AG08396 (cell line): ENCODE data around the gene SLC13A3.
A peak's percentile ranks its signal among the peaks of the same experiment; 100 is the strongest.

ENCODE experiments used
- DNase-seq: peaks from one replicate; pipeline ENCODE4 v3.0.0; 2012; ENCODE audit warnings: low spot score, mixed read lengths

Gene SLC13A3

GRCh38 chr20:46636514-46636913 lies 14.7 kb downstream of the SLC13A3 start:
- no peak for DNase-seq

GRCh38 chr20:46635514-46636136 lies 15.6 kb downstream of the SLC13A3 start:
- DNase-seq: no peak

- DNase-seq: no peak
Measured at GRCh38 chr20:46634528-46634927, 16.7 kb downstream of the SLC13A3 start.

- no peak for DNase-seq
Measured at GRCh38 chr20:46631874-46632446, 19.3 kb downstream of the SLC13A3 start.

GRCh38 chr20:46631212-46631869 lies 19.9 kb downstream of the SLC13A3 start:
- DNase-seq: no peak

GRCh38 chr20:46630306-46630705 lies 21.0 kb downstream of the SLC13A3 start:
- no peak for DNase-seq

GRCh38 chr20:46629341-46629740 lies 21.9 kb downstream of the SLC13A3 start:
- no peak for DNase-seq

GRCh38 chr20:46627234-46627633 lies 24.0 kb downstream of the SLC13A3 start:
- no peak for DNase-seq

GRCh38 chr20:46626758-46627157 lies 24.5 kb downstream of the SLC13A3 start:
- DNase-seq: no peak

GRCh38 chr20:46625875-46626373 lies 25.3 kb downstream of the SLC13A3 start:
- DNase-seq: no peak

- no peak for DNase-seq
Measured at GRCh38 chr20:46624946-46625345, 26.3 kb downstream of the SLC13A3 start.

GRCh38 chr20:46622165-46622564 lies 29.1 kb downstream of the SLC13A3 start:
- no peak for DNase-seq

GRCh38 chr20:46621492-46621891 lies 29.8 kb downstream of the SLC13A3 start:
- DNase-seq: peak; percentile 44

GRCh38 chr20:46619445-46619844 lies 31.8 kb downstream of the SLC13A3 start:
- DNase-seq: no peak

GRCh38 chr20:46618316-46619100 lies 32.8 kb downstream of the SLC13A3 start:
- no peak for DNase-seq

- DNase-seq: no peak
Measured at GRCh38 chr20:46614503-46614902, 36.8 kb downstream of the SLC13A3 start.

- DNase-seq: no peak
Measured at GRCh38 chr20:46610145-46610544, 41.1 kb downstream of the SLC13A3 start.

- DNase-seq: no peak
Measured at GRCh38 chr20:46609043-46609442, 42.2 kb downstream of the SLC13A3 start.

- no peak for DNase-seq
Measured at GRCh38 chr20:46607849-46608497, 43.3 kb downstream of the SLC13A3 start.

GRCh38 chr20:46607191-46607848 lies 43.9 kb downstream of the SLC13A3 start:
- DNase-seq: no peak

GRCh38 chr20:46606817-46607190 lies 44.5 kb downstream of the SLC13A3 start:
- DNase-seq: no peak
